Measurements from ENCODE around the gene AQP10.
"Not testable (repeated sequence)": the region's sequence is repeated elsewhere in the genome, so short reads cannot be mapped to it uniquely, and the experiment has no call there.

AQP10 gene

GRCh38 chr1:154344977-154345837 lies 24.3 kb downstream of the AQP10 start:
- peak; percentile 25 to 67 for DNase-seq (ENCODE audit: low read depth in 2 of 2)

DNA sequence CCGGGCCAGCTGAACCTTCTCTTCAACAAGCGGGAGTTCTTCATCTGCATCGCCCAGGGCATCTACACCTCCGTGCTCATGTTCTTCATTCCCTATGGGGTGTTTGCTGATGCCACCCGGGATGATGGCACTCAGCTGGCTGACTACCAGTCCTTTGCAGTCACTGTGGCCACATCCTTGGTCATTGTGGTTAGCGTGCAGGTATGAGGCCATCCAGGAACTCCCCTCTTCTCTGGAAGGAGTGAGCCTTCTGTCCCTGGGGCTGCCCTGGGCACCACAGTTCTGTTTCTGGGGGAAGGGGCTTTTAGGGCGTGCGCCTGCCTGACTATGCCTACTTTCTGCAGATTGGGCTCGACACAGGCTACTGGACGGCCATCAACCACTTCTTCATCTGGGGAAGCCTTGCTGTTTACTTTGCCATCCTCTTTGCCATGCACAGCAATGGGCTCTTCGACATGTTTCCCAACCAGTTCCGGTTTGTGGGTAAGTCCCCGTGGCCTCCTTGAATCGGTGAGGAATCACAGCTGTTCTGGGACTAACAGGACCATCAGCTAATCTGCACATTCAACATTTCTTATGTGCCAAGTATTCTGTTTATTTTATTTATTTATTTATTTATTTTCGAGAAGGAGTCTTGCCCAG lies 25.5 kb downstream of the AQP10 start:
- DNase-seq (ENCODE audit: low read depth in 2 of 2), result no peak

- DNase-seq (ENCODE audit: low read depth in 2 of 2), result no peak
Measured at GRCh38 chr1:154347961-154348360, 27.1 kb downstream of the AQP10 start.

DNA sequence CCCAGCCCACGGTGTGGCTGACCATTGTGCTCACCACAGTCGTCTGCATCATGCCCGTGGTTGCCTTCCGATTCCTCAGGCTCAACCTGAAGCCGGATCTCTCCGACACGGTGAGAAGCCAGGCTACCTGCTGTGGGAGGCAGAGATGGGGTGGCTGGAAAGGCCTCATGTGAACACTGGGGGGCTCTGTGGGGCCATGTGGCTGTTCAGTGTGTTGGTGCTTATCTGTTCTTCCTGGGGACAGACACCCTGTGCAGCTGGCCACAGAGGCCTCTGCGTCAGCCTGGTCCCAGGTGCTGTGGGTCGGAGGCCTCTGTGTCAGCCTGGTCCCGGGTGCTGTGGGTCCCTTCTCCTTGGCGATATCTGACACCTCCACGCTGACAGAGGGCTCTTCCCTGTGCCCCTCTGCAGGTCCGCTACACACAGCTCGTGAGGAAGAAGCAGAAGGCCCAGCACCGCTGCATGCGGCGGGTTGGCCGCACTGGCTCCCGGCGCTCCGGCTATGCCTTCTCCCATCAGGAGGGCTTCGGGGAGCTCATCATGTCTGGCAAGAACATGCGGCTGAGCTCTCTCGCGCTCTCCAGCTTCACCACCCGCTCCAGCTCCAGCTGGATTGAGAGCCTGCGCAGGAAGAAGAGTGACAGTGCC lies 27.7 kb downstream of the AQP10 start:
- DNase-seq (ENCODE audit: low read depth in 2 of 2), result no peak

DNA sequence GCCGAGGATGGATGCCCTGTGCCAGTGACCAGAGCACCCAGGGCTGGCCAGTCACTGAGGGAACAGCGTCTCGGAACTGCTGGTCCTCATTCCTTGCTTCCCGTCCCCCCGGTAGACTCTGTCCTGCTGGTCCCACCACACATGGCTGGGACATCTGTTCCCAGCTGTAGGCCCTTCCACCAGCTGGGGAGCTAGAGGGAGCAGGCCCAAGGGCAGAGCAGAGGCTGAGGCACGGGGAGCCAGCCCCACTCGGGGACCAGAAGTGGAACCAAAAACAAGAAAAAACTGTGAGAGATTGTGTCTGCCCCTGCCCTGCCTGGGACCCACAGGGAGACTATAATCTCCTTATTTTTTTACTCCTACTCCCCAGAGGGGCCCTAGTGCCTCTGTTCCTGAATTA lies 28.2 kb downstream of the AQP10 start:
- no peak for DNase-seq (ENCODE audit: low read depth in 2 of 2)

DNA sequence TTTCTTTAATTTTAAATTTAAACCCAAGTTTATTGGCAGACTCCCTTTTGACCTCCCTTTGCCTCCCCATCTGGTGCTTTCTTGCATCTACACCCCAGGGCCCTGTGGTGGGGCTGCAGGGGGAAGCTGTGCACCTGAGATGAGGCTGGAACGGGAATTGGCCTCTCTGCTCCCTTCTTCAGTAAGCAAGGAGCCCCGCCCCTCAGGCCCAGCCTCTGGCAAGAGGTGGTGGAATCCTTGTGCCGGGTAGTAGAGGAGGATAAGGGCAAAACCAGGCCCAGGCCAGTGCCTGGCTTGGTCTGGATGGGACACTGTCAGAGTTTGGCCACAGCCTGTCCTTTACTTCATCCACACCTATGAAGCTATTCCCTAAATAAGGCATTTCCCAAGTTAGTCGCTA lies 29.5 kb downstream of the AQP10 start:
- no peak for DNase-seq (ENCODE audit: low read depth in 2 of 2)

GRCh38 chr1:154351363-154352068 lies 30.6 kb downstream of the AQP10 start:
- no peak for DNase-seq (ENCODE audit: low read depth in 2 of 2)

- DNase-seq (ENCODE audit: low read depth in 2 of 2), result no peak
Measured at GRCh38 chr1:154352245-154352580, 31.3 kb downstream of the AQP10 start.

GRCh38 chr1:154352581-154353459 lies 31.9 kb downstream of the AQP10 start:
- no peak for DNase-seq (ENCODE audit: low read depth in 2 of 2)

DNA sequence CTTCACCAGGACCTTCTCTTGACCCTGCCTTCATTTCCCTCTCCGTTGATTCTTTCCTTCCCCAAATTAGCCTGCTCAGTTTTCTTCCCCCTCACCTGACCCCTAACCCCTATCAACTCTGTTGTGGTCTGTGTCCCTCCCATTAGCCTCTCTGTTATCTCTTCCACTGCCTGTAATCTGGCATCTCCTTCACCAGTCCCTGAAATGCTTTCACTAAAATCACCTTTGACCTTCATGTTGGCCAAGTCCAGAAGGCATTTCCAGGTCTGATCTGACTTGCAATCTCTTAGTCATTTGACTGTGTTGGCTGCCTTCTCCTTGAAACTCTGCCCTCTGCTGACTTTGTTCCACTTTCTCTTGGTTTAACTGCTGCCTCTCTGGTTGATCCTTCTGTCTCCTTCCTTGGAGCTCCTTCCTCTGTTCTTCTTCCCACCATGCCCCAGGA lies 32.6 kb downstream of the AQP10 start:
- DNase-seq (ENCODE audit: low read depth in 2 of 2), result no peak

DNA sequence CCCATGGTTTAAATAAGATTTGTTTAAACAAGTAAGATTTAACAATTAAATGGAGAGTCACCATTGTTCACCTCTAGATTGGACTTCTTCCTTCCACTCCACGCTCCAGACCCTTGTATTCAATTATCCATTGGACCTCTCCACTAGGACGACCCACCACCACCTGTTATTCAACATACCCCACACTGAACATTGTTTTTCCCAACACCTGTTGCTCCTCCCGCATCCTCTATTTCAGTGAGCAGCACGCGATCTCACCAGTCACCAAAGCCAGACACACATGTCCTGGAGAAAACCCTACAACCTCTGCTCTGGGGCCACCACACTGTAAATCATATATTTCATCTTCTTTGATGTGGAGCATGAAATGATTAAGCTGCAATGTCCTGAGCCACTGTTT lies 33.1 kb downstream of the AQP10 start:
- no peak for DNase-seq (ENCODE audit: low read depth in 2 of 2)

- DNase-seq (ENCODE audit: low read depth in 2 of 2), result no peak
Measured at GRCh38 chr1:154358519-154358918, 37.6 kb downstream of the AQP10 start.

DNA sequence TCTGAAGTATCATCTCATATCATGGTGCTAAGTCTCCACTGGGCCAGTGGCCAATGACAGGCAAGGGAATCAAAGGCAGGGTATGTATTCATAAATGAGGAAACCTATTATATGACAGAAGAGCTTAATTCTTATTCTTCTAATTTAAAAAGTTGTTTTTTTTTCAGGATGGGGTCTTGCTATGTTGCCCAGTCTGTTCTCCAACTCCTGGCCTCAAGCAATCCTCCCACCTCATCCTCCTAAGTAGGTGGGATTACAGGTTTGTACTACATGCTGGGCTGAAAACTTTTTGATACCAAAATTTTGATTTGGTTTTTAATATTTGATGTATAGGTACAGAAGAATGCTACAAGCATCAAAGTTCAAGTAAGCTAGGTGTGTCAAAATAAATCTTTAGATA lies 39.4 kb downstream of the AQP10 start:
- no peak for DNase-seq (ENCODE audit: low read depth in 2 of 2)

DNA sequence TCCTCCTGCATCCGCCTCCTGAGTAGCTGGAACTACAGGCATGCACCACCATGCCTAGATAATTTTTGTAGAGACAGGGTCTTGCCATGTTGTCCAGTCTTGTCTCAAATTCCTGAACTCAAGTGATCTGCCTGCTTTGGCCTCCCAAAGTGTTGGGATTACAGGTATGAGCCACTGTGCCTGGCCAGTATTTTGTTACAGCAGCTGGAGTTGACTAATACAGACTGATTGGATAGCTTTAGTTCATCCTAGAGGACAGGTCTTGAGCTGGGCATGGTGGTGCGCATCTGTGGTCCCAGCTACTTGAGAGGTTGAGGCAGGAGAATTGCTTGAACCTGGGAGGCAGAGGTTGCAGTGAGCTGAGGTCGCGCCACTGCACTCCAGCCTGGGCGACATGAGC lies 40.0 kb downstream of the AQP10 start:
- not testable (repeated sequence) for DNase-seq (ENCODE audit: low read depth in 2 of 2)

DNA sequence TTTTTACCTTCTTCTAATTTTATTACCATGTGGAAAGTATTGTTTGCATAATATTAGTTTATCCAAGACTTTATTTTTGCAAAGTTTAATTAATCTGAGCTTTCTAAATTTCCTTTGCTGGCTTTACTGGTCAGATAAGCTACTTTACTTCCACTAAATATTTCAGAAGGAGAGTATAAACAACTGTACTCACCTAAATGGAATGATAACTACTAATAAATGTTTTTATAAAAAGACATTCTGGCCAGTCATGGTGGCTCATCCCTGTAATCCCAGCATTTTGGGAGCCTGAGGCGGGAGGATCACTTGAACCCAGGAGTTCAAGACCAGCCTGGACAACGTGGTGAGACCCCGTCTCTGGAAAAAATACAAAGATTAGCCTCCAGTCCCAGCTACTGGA lies 40.5 kb downstream of the AQP10 start:
- no peak for DNase-seq (ENCODE audit: low read depth in 2 of 2)

DNA sequence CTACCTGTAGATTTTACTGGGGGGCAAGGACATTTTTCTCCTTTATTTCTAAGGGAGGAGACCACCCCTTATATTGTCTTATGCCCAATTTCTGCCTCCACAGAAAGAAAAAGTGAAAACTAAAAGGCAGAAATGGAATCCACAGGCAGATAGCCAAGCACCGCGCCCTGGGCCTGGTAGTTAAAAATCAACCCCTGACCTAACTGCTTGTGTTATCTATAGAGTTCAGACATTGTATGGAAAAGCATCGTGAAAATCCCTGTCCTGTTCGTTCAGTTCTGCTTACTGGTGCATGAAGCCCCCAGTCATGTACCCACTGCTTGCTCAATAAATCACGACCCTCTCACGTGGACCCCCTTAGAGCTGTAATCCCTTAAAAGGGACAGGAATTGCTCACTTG lies 50.5 kb downstream of the AQP10 start:
- DNase-seq (ENCODE audit: low read depth in 2 of 2), result no peak

GRCh38 chr1:154373777-154374357 lies 53.0 kb downstream of the AQP10 start:
- not testable (repeated sequence) for DNase-seq (ENCODE audit: low read depth in 2 of 2)
